B cell (primary cell): Measurements from ENCODE around the gene XPNPEP3.

Source experiments
- EZH2 ChIP-seq: IDR thresholded peaks from 2 replicates; pipeline ENCODE4 v1.6.1; 2012; ENCODE audit warnings: borderline replicate concordance, low read depth, mild to moderate bottlenecking, moderate library complexity, low read length; ENCODE audit not compliant: insufficient read depth, poor library complexity, severe bottlenecking
- TF ChIP-seq, protein P1 (sequence below): fragments of 200-600 bp; IDR thresholded peaks from one replicate; pipeline ENCODE4 v1.8.0; 2022; ENCODE audit warnings: antibody characterized with exemption, mild to moderate bottlenecking

DNA sequence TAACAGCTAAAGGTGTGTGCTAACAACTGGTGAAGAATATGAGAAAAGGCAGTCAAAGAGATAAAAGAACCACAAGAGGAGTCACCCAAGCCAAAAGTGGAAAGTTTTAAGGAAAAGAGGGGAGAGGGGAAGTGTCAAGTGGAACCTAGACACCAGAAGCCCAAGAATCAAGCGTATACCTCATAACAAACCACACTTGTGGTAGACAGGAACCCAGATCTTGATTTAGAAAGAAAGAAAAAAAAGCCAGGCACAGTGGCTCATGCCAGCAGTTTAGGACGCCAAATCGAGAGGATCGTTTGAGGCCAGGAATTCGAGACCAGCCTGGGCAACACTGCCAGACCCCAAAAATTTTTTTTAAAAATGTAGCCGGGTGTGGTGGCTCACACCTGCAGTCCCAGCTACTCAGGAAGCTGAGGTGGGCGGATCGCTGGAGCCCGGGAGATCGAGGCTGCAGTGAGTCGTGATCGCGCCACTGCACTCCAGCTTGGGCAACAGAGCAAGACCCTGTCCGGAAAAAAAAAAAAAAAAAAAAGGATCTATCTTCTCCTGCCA lies 38.7 kb upstream of the XPNPEP3 start:
- TF ChIP-seq, protein P1, sequence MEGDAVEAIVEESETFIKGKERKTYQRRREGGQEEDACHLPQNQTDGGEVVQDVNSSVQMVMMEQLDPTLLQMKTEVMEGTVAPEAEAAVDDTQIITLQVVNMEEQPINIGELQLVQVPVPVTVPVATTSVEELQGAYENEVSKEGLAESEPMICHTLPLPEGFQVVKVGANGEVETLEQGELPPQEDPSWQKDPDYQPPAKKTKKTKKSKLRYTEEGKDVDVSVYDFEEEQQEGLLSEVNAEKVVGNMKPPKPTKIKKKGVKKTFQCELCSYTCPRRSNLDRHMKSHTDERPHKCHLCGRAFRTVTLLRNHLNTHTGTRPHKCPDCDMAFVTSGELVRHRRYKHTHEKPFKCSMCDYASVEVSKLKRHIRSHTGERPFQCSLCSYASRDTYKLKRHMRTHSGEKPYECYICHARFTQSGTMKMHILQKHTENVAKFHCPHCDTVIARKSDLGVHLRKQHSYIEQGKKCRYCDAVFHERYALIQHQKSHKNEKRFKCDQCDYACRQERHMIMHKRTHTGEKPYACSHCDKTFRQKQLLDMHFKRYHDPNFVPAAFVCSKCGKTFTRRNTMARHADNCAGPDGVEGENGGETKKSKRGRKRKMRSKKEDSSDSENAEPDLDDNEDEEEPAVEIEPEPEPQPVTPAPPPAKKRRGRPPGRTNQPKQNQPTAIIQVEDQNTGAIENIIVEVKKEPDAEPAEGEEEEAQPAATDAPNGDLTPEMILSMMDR: no peak
- no peak for TF ChIP-seq EZH2
